ENCODE results near the gene FBXL17. TPM values are rescaled to one million over a fixed set of nuclear protein-coding genes. Genes with fewer than 3 reads are reported as not detected.

FBXL17 gene
- total RNA-seq, 4 donors from 2014 or later: 14.4 to 22.0 (median 16.6) TPM

DNA sequence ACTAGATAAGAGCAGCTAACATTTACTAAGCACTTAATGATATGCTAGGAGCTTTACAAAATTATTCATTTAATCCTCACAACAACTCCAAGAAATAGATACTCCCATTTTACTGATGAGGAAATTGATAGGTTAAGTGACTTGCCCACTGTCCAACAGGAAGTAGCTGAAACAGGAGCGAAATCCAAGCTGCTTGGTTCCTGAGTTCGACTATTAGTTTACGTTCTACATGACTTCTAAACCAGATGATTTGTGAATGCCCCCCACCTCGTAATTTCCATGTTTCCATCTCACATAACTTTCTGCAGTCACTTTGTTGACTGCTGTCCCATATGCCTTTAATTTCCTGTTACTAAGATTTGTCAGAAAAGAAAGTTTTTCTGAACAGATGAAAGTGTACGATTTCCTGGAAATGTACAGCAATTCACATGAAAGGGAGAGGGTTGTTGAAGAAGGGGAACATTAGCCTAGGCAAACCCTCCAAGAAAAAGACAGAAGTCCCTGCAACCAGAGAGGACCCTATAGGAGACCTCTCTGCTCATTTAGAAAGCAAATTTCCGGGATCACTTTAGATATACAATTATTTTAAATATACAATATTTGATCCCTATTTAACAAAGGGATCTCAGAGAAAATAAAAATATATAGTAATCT, 432.1 kb downstream of the FBXL17 start:
- no peaks in the 10 kb centered on the region for H3K4me1 ChIP-seq
- no peak for DNase-seq (ENCODE audit: extremely low spot score)
- no peak overlapping the region for H3K4me3 ChIP-seq
- intact Hi-C loops (cut with DNase I): no loop called here
- no peaks in the 10 kb centered on the region for H3K27me3 ChIP-seq
- H3K36me3 ChIP-seq: no peaks in the 10 kb centered on the region
- WGBS: 90% methylated on average over 6 of the region's 6 CpGs
- H3K27ac ChIP-seq (replicated peaks in 1 of 4): no peak overlapping the region
- H3K9me3 ChIP-seq: no peaks in the 10 kb centered on the region
- TF ChIP-seq POLR2A (IDR thresholded peaks at IDR 0.05; ENCODE audit: low read depth) (no peak), EP300 (IDR thresholded peaks at IDR 0.05) (no peak), POLR2AphosphoS5 (IDR thresholded peaks at IDR 0.05) (no peak)
- TF ChIP-seq, protein P1, sequence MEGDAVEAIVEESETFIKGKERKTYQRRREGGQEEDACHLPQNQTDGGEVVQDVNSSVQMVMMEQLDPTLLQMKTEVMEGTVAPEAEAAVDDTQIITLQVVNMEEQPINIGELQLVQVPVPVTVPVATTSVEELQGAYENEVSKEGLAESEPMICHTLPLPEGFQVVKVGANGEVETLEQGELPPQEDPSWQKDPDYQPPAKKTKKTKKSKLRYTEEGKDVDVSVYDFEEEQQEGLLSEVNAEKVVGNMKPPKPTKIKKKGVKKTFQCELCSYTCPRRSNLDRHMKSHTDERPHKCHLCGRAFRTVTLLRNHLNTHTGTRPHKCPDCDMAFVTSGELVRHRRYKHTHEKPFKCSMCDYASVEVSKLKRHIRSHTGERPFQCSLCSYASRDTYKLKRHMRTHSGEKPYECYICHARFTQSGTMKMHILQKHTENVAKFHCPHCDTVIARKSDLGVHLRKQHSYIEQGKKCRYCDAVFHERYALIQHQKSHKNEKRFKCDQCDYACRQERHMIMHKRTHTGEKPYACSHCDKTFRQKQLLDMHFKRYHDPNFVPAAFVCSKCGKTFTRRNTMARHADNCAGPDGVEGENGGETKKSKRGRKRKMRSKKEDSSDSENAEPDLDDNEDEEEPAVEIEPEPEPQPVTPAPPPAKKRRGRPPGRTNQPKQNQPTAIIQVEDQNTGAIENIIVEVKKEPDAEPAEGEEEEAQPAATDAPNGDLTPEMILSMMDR (IDR thresholded peaks at IDR 0.05): no peak

DNA sequence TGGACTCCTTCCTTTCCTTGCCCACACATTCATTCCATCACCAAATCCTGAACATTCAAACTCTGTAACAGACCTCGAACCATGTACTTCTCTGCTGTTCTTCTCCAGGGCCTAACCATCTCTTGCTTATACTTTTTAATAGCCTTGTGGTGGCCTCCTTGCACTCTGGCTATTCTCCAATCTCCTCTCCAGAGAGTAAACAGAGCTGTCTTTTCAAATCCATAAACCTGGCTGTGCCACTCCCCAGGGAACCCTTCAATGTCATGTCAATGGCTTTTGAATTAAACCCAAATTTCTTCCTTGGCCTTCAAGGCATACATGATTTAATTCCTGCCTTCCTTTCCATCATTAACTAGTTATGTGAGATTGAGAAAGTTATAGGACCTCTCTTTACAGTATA, 433.5 kb downstream of the FBXL17 start:
- Histone ChIP-seq H3K4me3 (no peak overlapping the region), H3K27ac (replicated peaks in 1 of 4) (no peak overlapping the region), H3K4me1 (no peaks in the 10 kb centered on the region), H3K27me3 (no peaks in the 10 kb centered on the region), H3K9me3 (no peaks in the 10 kb centered on the region), H3K36me3 (no peaks in the 10 kb centered on the region)
- no peak for TF ChIP-seq EP300 (IDR thresholded peaks at IDR 0.05)
- no peak for TF ChIP-seq POLR2A (IDR thresholded peaks at IDR 0.05; ENCODE audit: low read depth)
- TF ChIP-seq POLR2AphosphoS5 (IDR thresholded peaks at IDR 0.05): no peak
- TF ChIP-seq, protein P1 (IDR thresholded peaks at IDR 0.05): no peak
- DNase-seq (ENCODE audit: extremely low spot score): no peak
- intact Hi-C loops (cut with DNase I): no loop called here
- 81% methylated on average over 1 of the region's 1 CpG for WGBS

DNA sequence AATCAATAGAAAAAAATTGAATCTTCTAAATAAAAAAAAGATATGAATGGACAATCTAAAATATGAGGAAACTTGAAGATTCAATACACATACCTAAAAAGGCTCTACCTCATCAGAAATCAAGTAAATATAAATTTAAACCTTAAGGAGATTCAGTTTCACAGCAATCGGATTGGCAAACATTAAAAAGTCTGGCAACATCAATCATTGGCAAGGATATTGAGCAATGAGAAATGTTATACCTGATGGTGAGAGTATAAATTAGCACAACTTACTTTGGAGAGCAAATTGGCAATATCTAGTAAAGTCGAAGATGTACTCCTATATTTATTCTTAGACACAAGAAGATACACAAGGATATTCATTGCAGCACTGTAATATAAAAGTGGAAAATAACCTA, 436.8 kb downstream of the FBXL17 start:
- no peaks in the 10 kb centered on the region for H3K36me3 ChIP-seq
- DNase-seq (ENCODE audit: extremely low spot score): no peak
- no peaks in the 10 kb centered on the region for H3K9me3 ChIP-seq
- 100% methylated on average over 2 of the region's 2 CpGs for WGBS
- intact Hi-C loops (cut with DNase I): no loop called here
- no peak overlapping the region for H3K27ac ChIP-seq (replicated peaks in 1 of 4)
- H3K4me3 ChIP-seq: no peak overlapping the region
- no peak for TF ChIP-seq POLR2A (IDR thresholded peaks at IDR 0.05; ENCODE audit: low read depth)
- TF ChIP-seq EP300 (IDR thresholded peaks at IDR 0.05): no peak
- TF ChIP-seq, protein P1 (IDR thresholded peaks at IDR 0.05): no peak
- TF ChIP-seq POLR2AphosphoS5 (IDR thresholded peaks at IDR 0.05): no peak
- H3K4me1 ChIP-seq: no peaks in the 10 kb centered on the region
- no peaks in the 10 kb centered on the region for H3K27me3 ChIP-seq

DNA sequence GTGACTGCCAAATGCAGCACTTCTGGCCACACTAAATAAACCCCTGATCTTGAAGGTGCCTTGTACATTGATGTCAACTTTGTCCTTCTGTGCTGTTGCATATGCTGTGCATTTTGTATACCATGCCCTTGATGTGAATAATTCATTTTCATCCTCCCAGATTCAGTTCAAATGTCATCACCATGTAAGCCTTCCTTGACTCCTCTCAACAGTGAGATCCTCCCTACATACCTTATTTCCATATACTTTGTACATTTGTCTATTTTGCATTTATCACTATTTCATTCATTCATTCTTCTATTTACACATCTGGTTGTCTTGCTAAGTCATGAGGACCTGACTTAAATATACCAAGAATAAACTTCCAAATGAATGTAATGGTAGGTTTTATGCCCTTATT, 438.0 kb downstream of the FBXL17 start:
- Histone ChIP-seq H3K4me3 (no peak overlapping the region), H3K4me1 (no peaks in the 10 kb centered on the region), H3K27me3 (no peaks in the 10 kb centered on the region), H3K9me3 (no peaks in the 10 kb centered on the region), H3K36me3 (no peaks in the 10 kb centered on the region), H3K27ac (replicated peaks in 1 of 4) (no peak overlapping the region)
- intact Hi-C loops (cut with DNase I): no loop called here
- DNase-seq (ENCODE audit: extremely low spot score): no peak
- no peak for TF ChIP-seq POLR2A (IDR thresholded peaks at IDR 0.05; ENCODE audit: low read depth)
- no peak for TF ChIP-seq EP300 (IDR thresholded peaks at IDR 0.05)
- TF ChIP-seq, protein P1 (IDR thresholded peaks at IDR 0.05): no peak
- no peak for TF ChIP-seq POLR2AphosphoS5 (IDR thresholded peaks at IDR 0.05)

DNA sequence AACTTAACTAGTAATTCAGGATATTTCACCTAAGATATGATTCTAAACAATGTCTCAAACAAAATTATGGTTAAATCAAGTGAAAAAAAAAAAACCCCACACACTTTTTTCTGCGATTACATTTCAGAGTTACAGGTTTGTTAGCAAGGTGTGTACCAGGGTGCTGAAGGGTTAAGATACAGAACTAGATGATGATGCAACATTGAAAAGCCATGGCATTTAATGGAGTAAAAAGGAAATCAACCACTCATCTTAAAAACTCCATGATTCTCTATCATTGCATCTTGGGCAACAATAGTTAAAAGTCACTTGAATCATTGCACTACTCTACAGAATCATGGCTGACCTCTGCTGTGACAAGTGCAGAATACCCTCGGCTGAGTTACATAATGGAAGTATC, 440.9 kb downstream of the FBXL17 start:
- no peak overlapping the region for H3K27ac ChIP-seq (replicated peaks in 1 of 4)
- DNase-seq (ENCODE audit: extremely low spot score): no peak
- H3K4me1 ChIP-seq: peaks cover 0 to 6% (median 2%) of the 10 kb centered on the region in 4 donors
- H3K4me3 ChIP-seq: no peak overlapping the region
- intact Hi-C loops (cut with DNase I): no loop called here
- 74% methylated on average over 2 of the region's 2 CpGs for WGBS
- no peaks in the 10 kb centered on the region for H3K36me3 ChIP-seq
- no peaks in the 10 kb centered on the region for H3K27me3 ChIP-seq
- H3K9me3 ChIP-seq: no peaks in the 10 kb centered on the region
- TF ChIP-seq EP300 (IDR thresholded peaks at IDR 0.05): no peak
- TF ChIP-seq POLR2AphosphoS5 (IDR thresholded peaks at IDR 0.05): no peak
- TF ChIP-seq, protein P1 (IDR thresholded peaks at IDR 0.05): no peak
- TF ChIP-seq POLR2A (IDR thresholded peaks at IDR 0.05; ENCODE audit: low read depth): no peak

Measured in esophagus muscularis mucosa (tissue), 4 donors.